OCI-M2 (cell line): ENCODE data around the gene ATF3.
"Not testable (repeated sequence)": the region's sequence is repeated elsewhere in the genome, so short reads cannot be mapped to it uniquely, and the experiment has no call there.

Experiments used
- DNase-seq: peaks from one replicate; lab custom pipeline; 2025; ENCODE audit not compliant: unreplicated experiment; lab: John Stamatoyannopoulos, UW

Gene ATF3

GRCh38 chr1:212649020-212649419 is 40.5 kb downstream of the ATF3 start:
- no peak for DNase-seq

- no peak for DNase-seq
Observed at GRCh38 chr1:212650228-212650627, 41.7 kb downstream of the ATF3 start.

GRCh38 chr1:212651521-212651920 is 43.0 kb downstream of the ATF3 start:
- DNase-seq = no peak

- DNase-seq = no peak
Observed at GRCh38 chr1:212651977-212652376, 43.4 kb downstream of the ATF3 start.

GRCh38 chr1:212652609-212653008 is 44.0 kb downstream of the ATF3 start:
- no peak for DNase-seq

- no peak for DNase-seq
Observed at GRCh38 chr1:212655668-212656440, 47.3 kb downstream of the ATF3 start.

GRCh38 chr1:212656730-212657129 is 48.2 kb downstream of the ATF3 start:
- DNase-seq = no peak

GRCh38 chr1:212658250-212658649 is 49.7 kb downstream of the ATF3 start:
- not testable (repeated sequence) for DNase-seq

- no peak for DNase-seq
Observed at GRCh38 chr1:212664409-212665199, 56.0 kb downstream of the ATF3 start.

- peak; percentile 26 for DNase-seq
Observed at GRCh38 chr1:212665241-212666115, 56.9 kb downstream of the ATF3 start.

- DNase-seq = no peak
Observed at GRCh38 chr1:212666116-212666775, 57.7 kb downstream of the ATF3 start.

GRCh38 chr1:212667223-212668139 is 58.9 kb downstream of the ATF3 start:
- no peak for DNase-seq

- no peak for DNase-seq
Observed at GRCh38 chr1:212668477-212668876, 59.9 kb downstream of the ATF3 start.

GRCh38 chr1:212669102-212669501 is 60.5 kb downstream of the ATF3 start:
- DNase-seq = no peak

GRCh38 chr1:212669600-212669999 is 61.0 kb downstream of the ATF3 start:
- no peak for DNase-seq

GRCh38 chr1:212670301-212670700 is 61.7 kb downstream of the ATF3 start:
- DNase-seq = no peak
